Measurements from ENCODE around the gene GABBR2.
"Not testable (repeated sequence)": the region's sequence is repeated elsewhere in the genome, so short reads cannot be mapped to it uniquely, and the experiment has no call there.

Gene GABBR2

DNA sequence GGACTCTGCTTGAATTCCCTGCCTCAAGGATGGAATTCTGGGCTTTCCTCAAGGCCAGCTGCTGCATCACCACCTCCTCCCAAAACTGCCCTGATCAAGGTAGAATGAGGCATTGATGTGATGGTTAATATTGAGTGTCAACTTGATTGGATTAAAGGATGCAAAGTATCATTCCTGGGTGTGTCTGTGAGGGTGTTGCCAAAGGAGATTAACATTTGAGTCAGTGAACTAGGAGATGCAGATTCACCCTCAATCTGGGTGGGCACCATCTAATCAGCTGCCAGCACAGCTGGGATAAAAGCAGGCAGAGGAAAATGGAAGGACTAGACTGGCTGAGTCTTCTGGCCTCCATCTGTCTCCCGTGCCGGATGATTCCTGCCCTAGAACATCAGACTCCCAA is 23.9 kb downstream of the GABBR2 start:
- not testable (repeated sequence) for DNase-seq

DNA sequence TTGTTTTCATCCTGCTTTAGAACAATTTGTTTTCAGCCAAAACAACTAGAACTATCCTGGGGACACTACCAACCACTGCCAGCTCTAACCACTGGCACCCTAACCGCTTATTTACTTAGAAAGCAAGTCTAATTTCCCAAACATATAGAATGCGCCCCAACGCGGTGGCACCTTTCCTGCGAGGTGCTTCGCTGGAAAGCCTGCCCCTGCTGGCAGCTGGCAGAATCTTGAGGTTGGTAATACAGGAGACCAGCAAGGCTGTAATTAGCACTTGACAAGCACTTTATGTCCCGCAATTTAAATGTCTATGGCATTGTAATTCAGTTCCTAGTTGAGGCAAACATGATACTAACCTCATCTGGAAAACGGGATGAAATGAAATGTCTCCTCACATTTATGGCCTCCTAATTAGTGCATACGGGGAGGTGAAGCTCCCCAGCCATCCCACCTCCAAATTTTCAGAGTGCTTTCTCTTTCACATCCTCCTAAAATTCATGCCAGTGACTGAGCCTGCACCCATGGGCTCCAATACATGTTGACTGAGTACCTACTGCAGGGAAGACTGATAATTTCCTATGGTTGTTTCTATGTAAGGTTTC is 30.4 kb downstream of the GABBR2 start:
- no peak for DNase-seq

DNA sequence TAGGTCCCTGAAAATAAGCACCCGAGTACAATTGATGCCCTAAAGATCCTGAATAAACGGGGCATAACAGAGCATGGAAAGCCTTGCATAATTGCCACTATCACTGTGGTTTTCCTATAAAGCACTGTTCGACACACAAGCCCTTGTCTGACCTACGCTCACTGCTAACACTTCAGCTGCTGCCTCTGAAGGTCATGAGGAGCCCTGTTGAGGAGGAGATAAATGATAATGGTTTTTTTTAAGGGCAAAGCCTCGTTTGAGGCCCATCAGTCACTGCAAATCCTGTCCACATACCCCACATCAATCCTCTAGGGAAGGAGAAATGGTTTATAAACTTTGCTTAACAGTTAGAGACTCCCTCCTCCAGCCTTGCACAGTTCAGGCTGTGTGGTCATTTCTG is 35.1 kb downstream of the GABBR2 start:
- DNase-seq, result no peak

DNA sequence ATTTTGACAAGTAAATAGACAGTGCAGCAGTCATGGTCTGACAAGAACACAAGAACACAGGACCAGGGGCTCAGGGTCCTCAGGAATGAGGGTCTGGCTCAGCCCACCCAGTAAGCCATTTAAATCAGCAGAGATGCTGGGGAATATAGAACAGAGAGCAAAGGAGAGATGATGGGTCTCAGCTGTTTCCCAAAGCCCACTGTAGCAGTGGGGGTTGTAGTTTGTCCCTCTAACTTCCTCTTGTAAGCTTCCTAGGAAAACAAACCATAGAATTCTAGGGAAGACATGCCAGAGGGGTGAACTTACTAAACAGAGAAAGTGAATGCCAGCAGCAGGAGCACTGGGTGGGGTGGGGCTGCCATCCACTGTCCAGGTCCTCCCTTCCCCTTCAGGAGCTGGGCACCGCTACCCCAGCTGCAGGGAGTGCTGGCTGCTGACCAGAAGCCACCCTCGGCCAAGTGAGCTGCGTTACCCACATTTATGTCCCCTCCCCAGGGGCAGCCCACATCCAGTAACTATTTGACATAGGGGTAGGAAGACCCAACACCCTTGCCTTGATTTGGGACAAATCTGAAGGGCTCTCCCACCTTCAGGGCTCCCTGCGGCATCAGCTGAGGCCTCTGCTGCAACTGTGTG is 41.6 kb downstream of the GABBR2 start:
- DNase-seq, result no peak

DNA sequence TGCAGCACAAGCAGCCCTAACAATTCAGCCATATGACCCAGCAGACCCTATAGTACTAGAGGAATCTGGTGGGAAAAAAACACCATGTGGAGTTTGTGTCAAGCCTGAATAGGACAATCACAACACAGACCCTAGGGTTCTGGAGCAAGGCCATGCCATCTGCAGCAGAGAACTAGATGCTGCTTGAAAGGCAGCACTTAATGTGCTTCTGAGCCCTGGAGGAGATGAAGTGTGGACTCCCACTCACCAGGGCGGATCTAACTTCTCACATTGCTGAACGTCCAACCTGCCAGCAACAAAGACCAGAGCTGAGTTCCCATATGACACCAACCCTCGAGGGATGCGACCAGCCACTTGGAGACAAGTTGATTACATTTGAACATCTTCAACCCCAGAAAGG is 43.2 kb downstream of the GABBR2 start:
- no peak for DNase-seq

DNA sequence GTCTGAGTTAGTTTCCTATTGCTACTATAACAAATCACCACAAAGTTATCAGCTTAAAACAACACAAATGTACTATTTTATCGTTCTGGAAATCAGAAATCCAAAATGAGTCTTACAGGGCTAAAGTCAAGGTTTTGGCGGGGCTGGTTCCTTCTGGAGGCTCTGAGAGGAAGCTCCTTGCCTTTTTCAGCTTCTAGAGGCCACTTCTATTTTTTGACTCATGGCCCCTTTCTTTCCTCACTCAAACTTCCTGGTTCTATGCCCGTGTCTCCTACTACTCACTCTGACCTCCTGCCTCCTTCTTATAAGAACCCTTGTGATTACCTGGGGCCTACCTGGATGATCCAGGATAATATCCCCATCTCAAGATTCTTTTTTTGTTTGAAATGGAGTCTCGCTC is 48.2 kb downstream of the GABBR2 start:
- DNase-seq, result no peak

DNA sequence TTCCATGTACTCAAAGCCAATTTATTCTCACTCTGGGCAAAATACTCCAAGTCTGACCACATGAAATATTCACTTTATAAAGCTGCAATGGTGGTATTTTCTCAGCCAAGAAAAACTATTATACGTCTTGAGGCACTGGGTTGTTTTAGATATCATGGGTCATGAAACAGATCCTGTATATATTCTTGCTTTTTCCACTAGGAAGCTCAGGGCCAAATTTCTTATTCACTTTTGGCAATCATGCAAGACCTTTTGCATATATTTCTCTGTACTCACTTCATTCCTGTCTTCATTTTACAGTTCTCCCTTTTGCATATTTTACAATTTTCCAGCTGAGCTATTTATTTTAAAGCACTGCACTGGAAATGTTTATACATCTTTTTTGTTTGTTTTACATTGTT is 49.8 kb downstream of the GABBR2 start:
- no peak for DNase-seq

DNA sequence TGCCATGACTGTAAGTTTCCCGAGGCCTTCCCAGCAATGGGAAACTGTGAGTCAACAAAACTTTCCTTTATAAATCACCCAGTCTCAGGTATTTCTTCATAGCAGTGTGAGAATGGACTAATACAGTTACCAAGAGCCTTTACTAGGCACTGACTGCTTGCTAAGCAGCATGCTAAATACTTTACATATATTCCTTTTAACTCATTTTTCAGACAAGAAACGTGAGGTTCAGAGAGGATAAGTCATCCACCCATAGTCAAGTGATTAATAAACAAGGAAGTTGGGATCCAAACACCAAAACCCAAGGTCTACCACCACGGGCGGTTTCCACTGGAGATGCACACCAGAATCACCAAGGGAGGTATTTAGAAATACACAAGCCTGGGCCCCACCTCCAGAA is 50.8 kb downstream of the GABBR2 start:
- no peak for DNase-seq

DNA sequence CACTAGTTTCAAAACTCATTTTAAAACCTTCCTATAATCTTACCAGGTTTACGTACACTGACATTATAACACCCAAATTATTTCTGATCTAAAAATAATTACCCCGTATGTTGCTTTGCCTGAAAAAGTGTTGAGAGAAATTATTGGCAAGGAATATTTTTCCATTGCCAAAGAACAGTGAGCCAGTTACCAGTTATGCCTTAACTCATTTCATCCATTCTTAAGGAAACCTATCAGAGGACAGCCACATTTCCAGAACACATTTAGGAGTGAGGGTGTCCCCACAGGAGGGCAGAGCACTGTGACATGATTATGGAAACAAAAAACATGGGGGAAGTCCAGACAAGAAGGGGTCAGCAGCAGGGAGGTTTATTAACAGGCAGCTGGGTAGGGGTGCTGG is 52.2 kb downstream of the GABBR2 start:
- no peak for DNase-seq

DNA sequence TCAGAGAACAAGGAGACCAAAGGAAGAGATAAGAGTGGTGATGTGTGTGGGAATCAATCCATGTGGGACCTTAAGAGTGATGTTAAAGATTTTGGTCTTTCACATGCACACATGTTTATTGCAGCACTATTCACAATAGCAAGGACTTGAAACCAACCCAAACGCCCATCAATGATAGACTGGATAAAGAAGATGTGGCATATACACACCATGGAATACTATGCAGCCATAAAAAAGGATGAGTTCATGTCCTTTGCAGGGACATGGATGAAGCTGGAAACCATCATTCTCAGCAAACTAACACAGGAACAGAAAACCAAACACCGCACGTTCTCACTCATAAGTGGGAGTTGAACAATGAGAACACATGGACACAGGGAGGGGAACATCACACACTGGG is 53.3 kb downstream of the GABBR2 start:
- DNase-seq, result not testable (repeated sequence)

DNA sequence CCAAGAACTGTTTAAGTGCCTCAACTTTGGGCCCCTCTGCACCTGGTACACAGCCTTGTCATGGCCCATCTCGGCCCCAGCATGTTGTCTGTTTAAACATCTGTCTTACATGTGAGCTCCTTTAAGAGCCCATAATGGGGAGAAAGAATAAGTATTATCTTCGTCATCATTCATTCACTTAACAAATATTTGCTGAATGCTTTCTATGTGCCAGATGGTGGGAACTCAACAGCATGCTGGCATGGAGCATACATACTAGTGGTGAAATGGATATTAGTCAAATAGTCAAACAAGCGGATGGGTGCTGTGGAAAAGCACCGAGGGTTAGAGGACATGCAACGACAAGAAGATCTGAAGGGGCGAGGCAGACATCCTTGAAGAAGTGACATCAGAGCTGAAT is 54.5 kb downstream of the GABBR2 start:
- DNase-seq, result no peak

DNA sequence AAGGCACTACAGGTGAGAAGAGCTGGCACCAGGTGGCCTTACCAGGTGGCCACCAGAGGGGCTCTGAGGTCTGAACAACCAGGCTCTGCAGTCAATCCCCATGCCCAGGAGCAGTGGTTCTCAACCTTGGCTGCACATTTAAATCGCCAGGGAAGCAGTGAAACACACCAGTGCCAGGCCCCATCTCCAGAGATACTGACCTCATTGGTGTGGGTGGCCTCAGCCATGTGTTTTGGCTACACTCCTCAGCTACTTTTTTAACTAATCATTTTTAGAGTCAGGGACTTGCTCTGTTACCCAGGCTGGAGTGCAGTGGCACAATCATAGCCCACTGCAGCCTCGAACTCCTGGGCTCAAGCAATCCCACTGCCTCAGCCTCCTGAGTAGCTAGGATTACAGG is 56.0 kb downstream of the GABBR2 start:
- DNase-seq, result no peak

DNA sequence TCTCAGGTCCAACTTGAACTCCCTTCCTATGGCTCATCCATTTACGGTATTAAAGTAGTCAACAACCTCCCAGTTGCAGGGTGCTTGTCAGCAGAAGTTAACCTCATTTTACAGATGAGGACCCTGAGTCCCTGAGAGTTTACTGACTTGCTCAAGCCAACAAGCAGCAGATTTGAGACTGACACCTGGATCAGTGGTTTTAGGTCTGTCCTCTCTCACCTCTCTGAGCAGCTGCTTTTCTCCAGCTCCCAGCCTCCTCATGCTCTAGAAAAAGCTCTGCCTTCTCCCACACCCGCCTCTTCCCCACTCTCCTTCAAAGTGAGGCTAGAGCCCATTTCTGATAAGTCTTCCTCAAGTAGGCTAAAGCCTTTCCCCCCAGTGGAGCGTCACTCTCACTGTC is 56.4 kb downstream of the GABBR2 start:
- no peak for DNase-seq

DNA sequence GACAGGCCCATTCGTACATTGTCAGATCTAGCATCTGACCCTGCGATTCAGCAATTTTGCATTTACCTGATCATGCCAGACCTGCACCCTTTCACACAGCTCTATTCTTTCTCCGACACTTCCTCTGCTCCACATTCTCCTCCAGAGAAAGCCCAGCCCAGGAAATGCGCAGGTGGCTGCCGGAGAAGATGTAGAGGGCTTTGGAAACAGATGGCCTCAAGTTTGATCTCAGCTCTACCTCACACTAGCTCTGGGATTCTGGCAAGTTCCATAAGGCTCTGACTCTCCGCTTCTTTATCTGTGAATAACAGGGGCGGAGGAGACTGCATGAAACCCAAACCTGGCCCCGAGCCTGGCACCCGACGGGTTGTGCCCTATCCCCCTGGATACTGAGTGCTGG is 61.5 kb downstream of the GABBR2 start:
- DNase-seq, result no peak

DNA sequence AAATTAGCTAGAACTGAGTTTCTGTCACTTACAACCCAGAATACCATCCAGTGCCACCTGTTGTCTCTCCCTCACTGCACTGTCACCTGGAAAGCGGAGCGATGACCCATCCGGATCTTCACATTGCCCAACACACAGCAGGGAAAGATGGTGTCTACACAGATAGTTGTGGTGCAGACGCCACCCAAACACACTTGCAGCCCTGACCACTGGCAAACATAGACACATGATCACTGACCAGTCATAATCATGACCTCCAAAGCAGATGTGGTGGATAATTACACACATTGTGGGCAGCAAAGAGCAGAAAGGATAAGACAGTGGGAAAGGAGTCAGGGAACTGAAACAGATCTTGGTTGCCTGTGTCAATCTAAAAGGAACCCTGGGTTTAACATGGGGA is 64.7 kb downstream of the GABBR2 start:
- no peak for DNase-seq

DNA sequence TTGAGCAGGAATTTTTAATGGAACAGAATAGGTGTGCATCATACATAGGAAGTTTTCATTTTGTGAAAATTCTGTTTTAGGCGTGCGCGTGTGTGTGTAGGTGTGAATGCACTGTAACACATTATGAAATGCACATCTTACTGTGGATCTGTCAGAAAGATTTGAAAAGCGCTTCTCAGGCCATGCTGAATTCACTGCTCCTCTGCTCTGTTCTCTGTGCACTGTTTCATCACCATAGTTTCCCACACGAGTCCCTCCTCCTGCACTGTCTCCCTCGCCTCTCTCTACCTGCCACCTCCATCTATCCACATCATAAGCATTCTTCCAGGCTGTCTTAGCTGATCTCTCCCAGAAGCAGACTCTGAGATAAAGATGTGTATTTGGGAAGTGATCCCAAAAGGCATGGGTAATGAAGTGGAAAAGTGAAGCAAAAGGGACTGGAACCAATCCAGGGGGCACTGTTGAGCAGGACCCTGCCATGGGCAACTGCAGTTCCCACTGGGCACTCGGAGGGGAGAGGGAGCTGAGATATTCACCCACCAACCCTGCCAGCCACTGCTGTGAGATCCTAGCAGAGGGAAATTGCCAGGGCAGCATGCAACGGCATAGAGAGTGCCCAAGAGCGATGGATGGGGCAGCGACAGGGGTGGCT is 65.9 kb downstream of the GABBR2 start:
- no peak for DNase-seq

DNA sequence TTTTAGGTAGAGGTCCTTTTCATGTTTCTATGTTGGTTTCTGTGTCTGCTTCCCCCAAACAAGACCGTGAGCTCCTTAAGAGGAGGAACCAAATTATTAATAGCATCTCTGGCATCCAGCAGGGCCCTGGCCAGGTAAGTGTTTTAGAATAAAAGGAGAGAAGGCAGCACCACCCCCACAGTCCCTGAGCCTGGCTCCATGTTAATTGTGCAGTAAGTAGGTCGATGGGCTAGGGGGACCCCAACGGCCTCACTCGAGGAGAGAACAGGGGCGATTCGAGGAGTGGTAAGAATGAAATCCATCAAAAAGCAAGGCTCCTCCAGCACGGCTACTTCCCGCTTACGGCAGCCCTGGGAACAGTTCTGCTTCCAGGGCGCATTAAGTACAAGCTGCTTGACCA is 67.0 kb downstream of the GABBR2 start:
- DNase-seq, result no peak

DNA sequence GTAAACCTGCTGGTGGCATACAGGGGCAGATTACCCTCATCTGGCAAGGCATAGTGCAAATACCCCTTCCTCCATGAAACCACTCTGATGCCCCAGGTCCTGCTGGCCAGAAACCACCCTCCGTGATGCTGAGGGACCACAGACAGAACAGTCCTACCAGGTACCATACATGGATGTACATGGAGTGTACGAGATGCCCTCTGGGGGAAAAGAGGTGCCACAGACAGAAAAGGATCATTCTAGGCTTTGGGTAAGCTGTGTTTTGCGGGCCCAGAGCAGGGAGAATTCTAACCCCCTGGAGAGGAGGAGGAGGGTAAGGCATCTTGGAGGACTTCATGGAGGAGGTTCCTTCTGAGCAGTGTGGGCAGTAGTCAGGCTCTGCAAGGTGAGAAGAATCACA is 68.3 kb downstream of the GABBR2 start:
- DNase-seq, result no peak

DNA sequence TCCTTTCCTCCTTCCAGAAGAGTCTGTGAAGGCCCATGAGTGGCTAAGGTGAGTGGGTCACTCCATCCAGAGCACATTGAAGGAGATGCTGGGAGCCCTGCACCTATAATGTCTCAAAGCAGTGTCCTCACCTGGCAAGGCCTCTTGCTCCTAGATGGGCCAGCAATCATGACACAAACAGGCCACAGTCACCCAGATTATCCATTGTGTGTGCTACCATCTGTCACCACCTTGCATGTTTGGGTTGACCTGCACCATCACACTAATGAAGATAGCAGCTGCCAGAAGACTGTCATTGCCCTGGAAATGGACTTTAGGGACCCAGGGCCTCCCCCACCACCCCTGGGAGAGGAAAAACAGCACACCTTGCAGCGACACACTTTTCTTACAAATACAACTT is 69.6 kb downstream of the GABBR2 start:
- no peak for DNase-seq

DNA sequence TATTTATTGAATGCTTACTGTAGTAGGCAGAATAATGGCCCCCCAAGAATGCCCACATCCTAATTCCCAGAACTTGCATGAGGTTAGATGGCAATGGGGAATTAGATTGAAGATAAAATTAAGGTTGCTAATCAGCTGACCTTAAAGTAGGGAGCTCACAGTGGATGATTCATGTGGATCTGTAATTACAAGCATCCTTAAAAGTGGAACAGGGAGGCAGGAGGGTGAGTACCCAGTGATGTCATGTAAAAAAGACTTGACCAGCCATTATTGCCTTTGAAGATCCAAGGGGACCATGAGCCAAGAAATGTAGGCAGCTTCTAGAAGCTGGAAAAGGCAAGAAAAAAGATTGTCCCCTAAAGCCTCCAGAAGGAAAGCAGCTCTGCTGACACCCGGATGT is 71.4 kb downstream of the GABBR2 start:
- no peak for DNase-seq

DNA sequence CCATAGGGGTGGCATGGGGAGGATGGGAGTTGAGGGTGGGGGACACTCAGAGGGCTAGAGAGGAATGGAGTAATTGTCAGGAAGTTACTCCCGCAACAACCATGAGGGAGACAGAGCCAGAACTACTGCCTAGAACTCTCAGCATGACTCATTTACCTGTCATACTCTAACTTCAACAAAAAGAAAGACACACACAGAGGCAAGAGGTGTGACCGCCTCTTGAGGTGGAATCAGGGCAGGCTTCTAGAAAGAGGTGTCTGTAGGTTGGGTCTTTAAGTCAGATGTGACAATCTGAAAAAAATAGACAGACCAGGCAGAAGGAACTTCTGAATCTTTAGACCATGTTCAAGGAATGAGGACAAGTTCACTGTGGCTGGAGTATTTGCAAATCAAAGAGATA is 73.4 kb downstream of the GABBR2 start:
- DNase-seq, result no peak

DNA sequence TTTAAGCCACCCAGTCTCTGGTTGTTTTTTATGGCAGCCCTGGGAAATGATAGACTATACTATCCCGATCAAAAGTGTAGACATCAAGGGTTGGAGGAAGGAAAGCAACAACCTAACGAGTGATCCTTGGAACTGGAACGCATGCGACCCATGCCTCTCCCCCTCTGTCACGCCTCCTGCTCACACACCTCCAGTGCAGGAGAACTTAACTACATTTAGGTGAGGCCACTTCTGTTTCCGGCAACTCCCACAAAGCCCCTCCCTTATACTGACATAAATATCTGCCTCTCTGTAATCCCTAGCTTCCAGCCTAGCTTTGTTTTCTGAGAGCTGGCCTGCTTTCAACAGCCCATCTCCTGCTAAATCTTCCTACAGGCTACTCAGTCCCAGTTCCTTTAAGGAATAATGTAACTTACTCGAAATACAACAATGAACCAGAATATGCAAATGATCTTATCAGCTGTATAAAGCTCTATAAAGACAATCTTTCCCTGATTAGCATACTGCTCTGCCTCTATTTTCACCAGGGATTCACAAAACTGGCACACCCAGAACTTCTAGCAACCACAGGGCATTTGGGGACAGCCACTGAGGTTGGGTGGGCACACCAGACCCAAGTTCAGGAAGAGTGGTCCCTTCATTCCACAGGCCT is 73.9 kb downstream of the GABBR2 start:
- DNase-seq, result no peak

DNA sequence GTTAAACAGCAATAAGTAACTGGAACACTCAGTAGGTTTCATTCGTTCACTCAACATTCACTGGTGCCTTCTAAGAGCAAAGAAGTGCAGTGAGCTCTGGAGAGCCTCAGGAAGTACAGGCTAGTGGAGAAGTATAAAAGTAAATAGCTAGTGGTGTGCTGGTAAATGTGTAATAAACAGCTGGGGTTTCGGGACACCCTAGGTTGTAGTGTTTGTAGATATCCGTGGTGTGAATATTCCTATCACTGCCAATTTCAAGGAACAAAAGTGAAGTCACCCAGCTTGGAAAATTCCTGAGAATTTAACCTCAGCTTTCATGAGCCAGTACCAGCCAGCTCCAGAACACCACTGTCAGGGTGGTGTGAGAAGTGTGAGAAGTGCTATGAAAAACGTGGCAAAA is 75.9 kb downstream of the GABBR2 start:
- no peak for DNase-seq

DNA sequence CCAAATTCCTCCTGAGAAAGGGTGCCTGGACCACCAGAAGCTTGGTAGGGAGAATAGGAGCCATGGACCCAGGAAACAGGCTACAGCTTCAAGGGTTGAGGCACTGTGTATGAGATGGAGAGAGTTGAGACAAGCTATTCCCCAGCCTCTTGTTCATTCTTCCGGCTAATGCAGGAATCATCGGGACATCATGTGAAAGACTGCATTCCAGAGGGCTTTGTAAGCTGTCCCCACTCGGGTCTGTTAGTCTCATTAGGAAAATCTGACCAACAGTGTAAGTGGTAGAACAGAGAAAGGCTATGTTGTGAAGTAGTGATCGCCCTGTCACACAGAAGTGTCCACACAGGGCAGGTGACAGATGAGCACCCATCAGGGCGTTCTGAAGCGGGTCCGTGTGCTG is 81.4 kb downstream of the GABBR2 start:
- DNase-seq, result no peak
